PC-9 (cell line): ENCODE measurements around the gene PKNOX1.
"Not testable (repeated sequence)": the region's sequence is repeated elsewhere in the genome, so short reads cannot be mapped to it uniquely, and the experiment has no call there.

ENCODE experiments used
- EZH2 ChIP-seq: fragments of 200-600 bp; sonication (generic); IDR thresholded peaks from 2 replicates; pipeline ENCODE4 v1.8.0; 2017; ENCODE audit warnings: antibody characterized with exemption, low read depth
- TF ChIP-seq, protein P1 (sequence below): fragments of 200-600 bp; sonication (generic); conservative IDR thresholded peaks from 2 replicates; pipeline ENCODE4 v1.6.1; 2017; ENCODE audit warnings: mixed run types, antibody characterized with exemption, mild to moderate bottlenecking, moderate library complexity

DNA sequence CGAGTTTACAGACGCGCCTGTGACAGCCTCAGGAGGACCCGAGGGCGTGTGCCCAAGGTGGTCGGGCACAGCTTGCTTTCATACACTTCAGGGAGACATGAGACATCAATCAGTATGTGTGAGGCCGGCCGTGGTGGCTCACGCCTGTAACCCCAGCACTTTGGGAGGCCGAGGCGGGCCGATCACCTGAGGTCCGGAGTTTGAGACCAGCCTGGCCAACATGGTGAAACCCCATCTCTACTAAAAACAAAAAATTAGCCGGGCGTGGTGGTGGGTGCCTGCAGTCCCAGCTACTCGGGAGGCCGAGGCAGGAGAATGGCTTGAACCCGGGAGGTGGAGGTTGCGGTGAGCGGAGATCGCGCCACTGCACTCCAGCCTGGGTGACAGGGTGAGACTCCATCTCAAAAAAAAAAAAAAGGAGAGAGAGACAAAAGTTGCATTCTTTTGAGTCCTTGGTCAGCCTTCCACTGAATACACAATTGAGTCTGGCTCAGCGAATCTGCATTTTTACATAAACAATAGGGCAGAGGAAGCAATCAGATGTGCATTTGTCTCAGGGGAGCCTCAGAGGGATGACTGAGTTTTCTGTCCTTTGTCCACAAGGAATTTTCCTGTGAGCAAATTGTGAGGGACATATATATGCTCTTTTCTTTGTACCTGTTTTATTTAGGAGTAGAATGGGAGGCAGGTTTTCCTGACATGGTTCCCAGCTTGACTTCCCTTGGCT, 46.7 kb upstream of the PKNOX1 start:
- TF ChIP-seq EZH2, result not testable (repeated sequence)
- TF ChIP-seq, protein P1, sequence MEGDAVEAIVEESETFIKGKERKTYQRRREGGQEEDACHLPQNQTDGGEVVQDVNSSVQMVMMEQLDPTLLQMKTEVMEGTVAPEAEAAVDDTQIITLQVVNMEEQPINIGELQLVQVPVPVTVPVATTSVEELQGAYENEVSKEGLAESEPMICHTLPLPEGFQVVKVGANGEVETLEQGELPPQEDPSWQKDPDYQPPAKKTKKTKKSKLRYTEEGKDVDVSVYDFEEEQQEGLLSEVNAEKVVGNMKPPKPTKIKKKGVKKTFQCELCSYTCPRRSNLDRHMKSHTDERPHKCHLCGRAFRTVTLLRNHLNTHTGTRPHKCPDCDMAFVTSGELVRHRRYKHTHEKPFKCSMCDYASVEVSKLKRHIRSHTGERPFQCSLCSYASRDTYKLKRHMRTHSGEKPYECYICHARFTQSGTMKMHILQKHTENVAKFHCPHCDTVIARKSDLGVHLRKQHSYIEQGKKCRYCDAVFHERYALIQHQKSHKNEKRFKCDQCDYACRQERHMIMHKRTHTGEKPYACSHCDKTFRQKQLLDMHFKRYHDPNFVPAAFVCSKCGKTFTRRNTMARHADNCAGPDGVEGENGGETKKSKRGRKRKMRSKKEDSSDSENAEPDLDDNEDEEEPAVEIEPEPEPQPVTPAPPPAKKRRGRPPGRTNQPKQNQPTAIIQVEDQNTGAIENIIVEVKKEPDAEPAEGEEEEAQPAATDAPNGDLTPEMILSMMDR, result not testable (repeated sequence)
